GM21515 (cell line): ENCODE measurements around the gene AOPEP.

Source experiments
- ATAC-seq: cut with Tn5 transposase; IDR thresholded peaks from one replicate; pipeline ENCODE4 v1.9.1; 2021; ENCODE audit not compliant: unreplicated experiment

The AOPEP gene

GRCh38 chr9:95090023-95090791, 363.7 kb downstream of the AOPEP start:
- no peak for ATAC-seq

GRCh38 chr9:95090871-95091577, 364.5 kb downstream of the AOPEP start:
- ATAC-seq = no peak

GRCh38 chr9:95091601-95092261, 365.2 kb downstream of the AOPEP start:
- no peak for ATAC-seq

- no peak for ATAC-seq
Measured at GRCh38 chr9:95092262-95093072, 366.0 kb downstream of the AOPEP start.

- ATAC-seq = no peak
Measured at GRCh38 chr9:95093586-95093985, 367.1 kb downstream of the AOPEP start.

GRCh38 chr9:95094002-95094401, 367.5 kb downstream of the AOPEP start:
- no peak for ATAC-seq

- ATAC-seq = no peak
Measured at GRCh38 chr9:95095641-95096355, 369.3 kb downstream of the AOPEP start.

GRCh38 chr9:95096381-95096780, 369.9 kb downstream of the AOPEP start:
- no peak for ATAC-seq

GRCh38 chr9:95096807-95097206, 370.3 kb downstream of the AOPEP start:
- ATAC-seq = no peak

GRCh38 chr9:95097279-95097678, 370.8 kb downstream of the AOPEP start:
- no peak for ATAC-seq

- no peak for ATAC-seq
Measured at GRCh38 chr9:95098391-95098921, 372.0 kb downstream of the AOPEP start.

- no peak for ATAC-seq
Measured at GRCh38 chr9:95099321-95100070, 373.0 kb downstream of the AOPEP start.

GRCh38 chr9:95100071-95100627, 373.6 kb downstream of the AOPEP start:
- ATAC-seq = no peak

- ATAC-seq = no peak
Measured at GRCh38 chr9:95101326-95101725, 374.8 kb downstream of the AOPEP start.

- no peak for ATAC-seq
Measured at GRCh38 chr9:95102001-95102433, 375.5 kb downstream of the AOPEP start.

GRCh38 chr9:95102572-95102971, 376.1 kb downstream of the AOPEP start:
- ATAC-seq = no peak

GRCh38 chr9:95103281-95103771, 376.8 kb downstream of the AOPEP start:
- ATAC-seq = no peak

- ATAC-seq = no peak
Measured at GRCh38 chr9:95103871-95104580, 377.5 kb downstream of the AOPEP start.
